Loucy (cell line): Measurements from ENCODE around the gene SNX14.

Source experiments
- H2AFZ ChIP-seq: fragments of 200-600 bp; sonication (generic); 2 replicates; pipeline ENCODE4 v1.6.0; 2016; ENCODE audit warnings: antibody characterized with exemption, mild to moderate bottlenecking, low read length, moderate library complexity
- H3F3A ChIP-seq: fragments of 200-600 bp; 2 replicates; pipeline ENCODE4 v1.6.0; 2016; ENCODE audit warnings: antibody characterized with exemption, low read depth, mild to moderate bottlenecking
- H3K27me3 ChIP-seq: fragments of 200-600 bp; sonication (generic); 2 replicates; pipeline ENCODE4 v1.6.1; 2014; ENCODE audit warnings: low read length, mild to moderate bottlenecking; ENCODE audit not compliant: insufficient read depth, poor library complexity, severe bottlenecking
- H3K36me3 ChIP-seq: fragments of 200-600 bp; sonication (generic); 2 replicates; pipeline ENCODE4 v1.6.1; 2016; ENCODE audit warnings: low read length; ENCODE audit not compliant: insufficient read depth
- H3K4me1 ChIP-seq: fragments of 200-600 bp; sonication (generic); 2 replicates; pipeline ENCODE4 v1.5.1; 2014; ENCODE audit warnings: low read length, mild to moderate bottlenecking; ENCODE audit not compliant: insufficient read depth, poor library complexity, severe bottlenecking
- H3K4me2 ChIP-seq: fragments of 200-600 bp; sonication (generic); 2 replicates; pipeline ENCODE4 v1.6.0; 2014; ENCODE audit warnings: antibody characterized with exemption, low read length, low read depth, mild to moderate bottlenecking; ENCODE audit not compliant: poor library complexity, severe bottlenecking
- H3K4me3 ChIP-seq: fragments of 200-600 bp; sonication (generic); 2 replicates; pipeline ENCODE4 v1.5.1; 2014; ENCODE audit warnings: low read length, mild to moderate bottlenecking, mixed read lengths; ENCODE audit not compliant: poor library complexity, severe bottlenecking
- H3K79me2 ChIP-seq: fragments of 200-600 bp; sonication (generic); 2 replicates; pipeline ENCODE4 v1.6.1; 2014; ENCODE audit warnings: low read length; ENCODE audit not compliant: insufficient read depth
- H3K9ac ChIP-seq: fragments of 200-600 bp; sonication (generic); 2 replicates; pipeline ENCODE4 v1.6.0; 2014; ENCODE audit warnings: mild to moderate bottlenecking, low read depth, low read length, moderate library complexity; ENCODE audit not compliant: poor library complexity, severe bottlenecking
- H3K9me2 ChIP-seq: fragments of 200-600 bp; sonication (generic); replicated peaks from 2 replicates; pipeline ENCODE4 v1.6.1; 2016; ENCODE audit warnings: low read depth, low read length, mixed read lengths
- H3K9me3 ChIP-seq: fragments of 200-600 bp; sonication (generic); 2 replicates; pipeline ENCODE4 v1.6.1; 2014; ENCODE audit warnings: mild to moderate bottlenecking, antibody characterized with exemption, low read length, low read depth; ENCODE audit not compliant: insufficient read depth
- H4K20me1 ChIP-seq: fragments of 200-600 bp; sonication (generic); 2 replicates; pipeline ENCODE4 v1.6.0; 2014; ENCODE audit warnings: antibody characterized with exemption, low read length, mild to moderate bottlenecking; ENCODE audit not compliant: insufficient read depth, poor library complexity, severe bottlenecking
- EZH2phosphoT487 ChIP-seq: fragments of 200-600 bp; IDR thresholded peaks from 2 replicates; pipeline ENCODE4 v1.6.1; 2018; ENCODE audit warnings: antibody characterized with exemption, mild to moderate bottlenecking, moderate library complexity, borderline replicate concordance
- TF ChIP-seq, protein P1 (sequence below): fragments of 200-600 bp; sonication (generic); conservative IDR thresholded peaks from 2 replicates; pipeline ENCODE4 v1.5.1; 2014; ENCODE audit warnings: mild to moderate bottlenecking, antibody characterized with exemption, low read length

SNX14 gene

GRCh38 chr6:85484948-85485347 is 108.7 kb downstream of the SNX14 start:
- Histone ChIP-seq H3K27me3 (no peaks in the 10 kb centered on the region), H3K36me3 (no peaks in the 10 kb centered on the region), H3K79me2 (no peaks in the 10 kb centered on the region), H3K4me1 (no peaks in the 10 kb centered on the region), H2AFZ (no peak overlapping the region), H3K9me2 (no peaks in the 10 kb centered on the region), H3K9me3 (no peaks in the 10 kb centered on the region), H4K20me1 (no peaks in the 10 kb centered on the region), H3K9ac (no peak overlapping the region), H3K4me3 (no peak overlapping the region), H3F3A (no peaks in the 10 kb centered on the region), H3K4me2 (no peak overlapping the region)
- TF ChIP-seq, protein P1, sequence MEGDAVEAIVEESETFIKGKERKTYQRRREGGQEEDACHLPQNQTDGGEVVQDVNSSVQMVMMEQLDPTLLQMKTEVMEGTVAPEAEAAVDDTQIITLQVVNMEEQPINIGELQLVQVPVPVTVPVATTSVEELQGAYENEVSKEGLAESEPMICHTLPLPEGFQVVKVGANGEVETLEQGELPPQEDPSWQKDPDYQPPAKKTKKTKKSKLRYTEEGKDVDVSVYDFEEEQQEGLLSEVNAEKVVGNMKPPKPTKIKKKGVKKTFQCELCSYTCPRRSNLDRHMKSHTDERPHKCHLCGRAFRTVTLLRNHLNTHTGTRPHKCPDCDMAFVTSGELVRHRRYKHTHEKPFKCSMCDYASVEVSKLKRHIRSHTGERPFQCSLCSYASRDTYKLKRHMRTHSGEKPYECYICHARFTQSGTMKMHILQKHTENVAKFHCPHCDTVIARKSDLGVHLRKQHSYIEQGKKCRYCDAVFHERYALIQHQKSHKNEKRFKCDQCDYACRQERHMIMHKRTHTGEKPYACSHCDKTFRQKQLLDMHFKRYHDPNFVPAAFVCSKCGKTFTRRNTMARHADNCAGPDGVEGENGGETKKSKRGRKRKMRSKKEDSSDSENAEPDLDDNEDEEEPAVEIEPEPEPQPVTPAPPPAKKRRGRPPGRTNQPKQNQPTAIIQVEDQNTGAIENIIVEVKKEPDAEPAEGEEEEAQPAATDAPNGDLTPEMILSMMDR = no peak
- no peak for TF ChIP-seq EZH2phosphoT487

DNA sequence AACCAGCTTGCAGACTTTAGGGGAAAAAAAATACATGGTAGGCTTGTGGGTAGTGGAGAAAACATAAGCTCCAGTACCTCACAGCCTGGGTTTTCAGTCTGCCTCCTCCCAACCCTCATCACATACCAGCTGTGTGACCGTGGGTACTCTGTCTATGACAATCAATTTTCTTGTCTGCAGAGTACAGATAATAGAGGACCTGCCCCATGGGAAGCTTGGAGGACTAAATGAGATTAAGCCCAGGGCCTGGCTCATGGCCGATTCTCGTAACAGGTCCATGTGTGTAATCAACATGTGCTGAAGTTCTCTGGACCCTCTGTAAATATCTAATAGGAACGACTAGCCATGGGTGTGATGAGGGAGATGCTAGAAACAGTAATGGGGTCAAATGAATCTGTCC is 109.8 kb downstream of the SNX14 start:
- no peaks in the 10 kb centered on the region for H3K27me3 ChIP-seq
- H3K9me3 ChIP-seq = no peaks in the 10 kb centered on the region
- H3K4me1 ChIP-seq = no peaks in the 10 kb centered on the region
- H3K36me3 ChIP-seq = no peaks in the 10 kb centered on the region
- TF ChIP-seq, protein P1 = no peak
- no peak for TF ChIP-seq EZH2phosphoT487
- no peak overlapping the region for H3K4me2 ChIP-seq
- H3K9ac ChIP-seq = no peak overlapping the region
- no peak overlapping the region for H3K4me3 ChIP-seq
- no peaks in the 10 kb centered on the region for H3K79me2 ChIP-seq
- H4K20me1 ChIP-seq = no peaks in the 10 kb centered on the region
- H3F3A ChIP-seq = no peaks in the 10 kb centered on the region
- no peaks in the 10 kb centered on the region for H3K9me2 ChIP-seq
- no peak overlapping the region for H2AFZ ChIP-seq

DNA sequence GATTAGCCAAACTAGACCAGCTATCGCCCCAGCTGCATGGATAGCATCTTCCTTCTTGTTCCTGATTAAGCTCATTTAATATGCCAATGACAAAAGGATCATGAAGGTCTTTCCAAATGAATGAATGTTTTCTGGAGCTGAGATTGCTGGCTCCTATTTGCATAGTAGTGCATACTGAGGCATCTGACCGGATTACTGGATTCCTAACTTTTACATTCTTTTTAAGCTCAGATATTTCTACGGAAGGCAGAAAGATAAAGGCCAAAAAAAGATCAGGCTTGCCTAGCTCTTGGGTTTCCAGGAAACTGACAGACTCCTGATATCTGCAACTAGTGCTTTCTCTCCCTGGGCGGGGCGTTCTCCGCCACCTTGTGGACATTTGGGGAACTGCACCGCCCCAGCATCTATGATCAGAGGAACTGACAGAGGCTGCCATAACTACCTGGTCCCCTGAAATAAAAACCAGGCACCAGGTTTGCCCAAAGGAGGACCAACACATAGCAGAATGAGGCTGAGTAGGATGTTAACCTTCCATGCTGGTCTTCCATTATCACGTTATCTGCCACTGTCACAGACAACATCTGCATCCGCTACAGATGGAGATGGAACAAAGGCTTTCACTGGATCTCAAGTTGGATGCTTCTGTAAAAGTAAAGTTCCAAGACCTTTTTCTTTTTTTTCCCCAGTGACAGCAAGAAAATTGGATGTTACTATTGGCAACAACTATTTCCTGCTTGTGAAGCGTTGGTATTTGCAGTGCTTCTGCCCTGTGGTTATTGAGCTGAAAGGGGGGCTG is 110.6 kb downstream of the SNX14 start:
- H2AFZ ChIP-seq = peak overlapping the region; percentile 20; the same call in 1 of the 2 replicates
- no peaks in the 10 kb centered on the region for H3K79me2 ChIP-seq
- H3F3A ChIP-seq = no peaks in the 10 kb centered on the region
- TF ChIP-seq, protein P1 = peak; percentile 99
- TF ChIP-seq EZH2phosphoT487 = no peak
- no peak overlapping the region for H3K9ac ChIP-seq
- H3K4me1 ChIP-seq = no peaks in the 10 kb centered on the region
- H4K20me1 ChIP-seq = no peaks in the 10 kb centered on the region
- H3K4me2 ChIP-seq = no peak overlapping the region
- no peaks in the 10 kb centered on the region for H3K9me2 ChIP-seq
- no peaks in the 10 kb centered on the region for H3K36me3 ChIP-seq
- no peaks in the 10 kb centered on the region for H3K9me3 ChIP-seq
- H3K27me3 ChIP-seq = no peaks in the 10 kb centered on the region
- no peak overlapping the region for H3K4me3 ChIP-seq
